ENCODE data around the gene GCK. TPM values are rescaled to one million over a fixed set of nuclear protein-coding genes. Genes with fewer than 3 reads are reported as not detected.

GCK gene
- total and polyA plus RNA-seq, 2 donors (not counting 3 experiments of a cell fraction or from before 2014, with no cell fraction given): 0.17 to 0.51 TPM

DNA sequence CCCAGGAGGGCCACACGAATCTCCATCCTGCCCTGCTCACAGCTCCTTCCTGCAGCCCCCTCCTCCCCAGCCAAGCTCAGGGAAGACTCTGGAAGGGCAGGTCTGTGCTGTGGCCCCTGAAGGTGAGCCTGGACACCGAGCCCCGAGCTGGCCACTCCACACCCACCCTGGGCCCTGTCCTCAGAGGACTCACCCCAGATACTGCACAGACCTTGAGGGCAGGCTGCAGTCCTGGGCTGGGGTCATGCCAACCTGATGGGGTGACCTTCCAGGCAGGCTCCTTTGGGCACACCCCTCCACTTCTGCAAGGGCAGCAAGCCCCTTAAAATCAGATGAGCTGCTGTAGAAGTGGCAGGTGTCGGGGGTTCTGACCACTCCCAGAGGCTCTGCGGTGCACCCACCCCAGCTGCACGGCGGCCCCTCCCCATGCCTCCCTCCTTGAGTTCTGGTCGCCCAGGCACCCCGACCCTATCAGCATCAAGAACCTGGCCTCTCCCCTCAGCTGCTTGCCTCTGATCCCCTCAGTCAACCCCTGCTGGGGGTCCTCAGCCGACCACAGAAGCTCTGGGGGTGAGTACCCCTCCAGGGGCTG is 35.8 kb upstream of the GCK start:
- ChIA-PET CTCF (no interaction called here), POLR2A (no interaction called here)
- BruUV-seq (replicated peaks): no TSS peak
- H3K9me3 ChIP-seq (replicated peaks; ENCODE audit: control insufficient read depth, insufficient read depth, low read length): no peaks in the 10 kb centered on the region
- no peaks in the 10 kb centered on the region for H4K20me1 ChIP-seq (replicated peaks; ENCODE audit: control insufficient read depth, extremely low read depth, insufficient read depth, low read length)
- no peaks in the 10 kb centered on the region for H3K79me2 ChIP-seq (ENCODE audit: control insufficient read depth, insufficient read depth, low read length)
- FAIRE-seq: no peak
- TF ChIP-seq JUN (IDR thresholded peaks at IDR 0.05; ENCODE audit: borderline replicate concordance, insufficient read depth, insufficient read length, low read depth) (no peak), MAX (IDR thresholded peaks at IDR 0.05; ENCODE audit: insufficient read depth, insufficient read length) (no peak), MYC (IDR thresholded peaks at IDR 0.05; ENCODE audit: low read depth, low read length) (no peak), EZH2 (IDR thresholded peaks at IDR 0.05; ENCODE audit: borderline replicate concordance, low read depth, low read length, severe bottlenecking) (no peak), GATA2 (IDR thresholded peaks at IDR 0.05; ENCODE audit: insufficient read depth, insufficient read length, low read depth, low read length) (no peak), POLR2AphosphoS5 (IDR thresholded peaks at IDR 0.05; ENCODE audit: insufficient read depth, low read depth, low read length) (no peak), FOS (IDR thresholded peaks at IDR 0.05; ENCODE audit: borderline replicate concordance, insufficient read depth, low read length) (no peak), POLR2A (IDR thresholded peaks at IDR 0.05; ENCODE audit: low read depth, low read length) (no peak)
- TF ChIP-seq, protein P1, sequence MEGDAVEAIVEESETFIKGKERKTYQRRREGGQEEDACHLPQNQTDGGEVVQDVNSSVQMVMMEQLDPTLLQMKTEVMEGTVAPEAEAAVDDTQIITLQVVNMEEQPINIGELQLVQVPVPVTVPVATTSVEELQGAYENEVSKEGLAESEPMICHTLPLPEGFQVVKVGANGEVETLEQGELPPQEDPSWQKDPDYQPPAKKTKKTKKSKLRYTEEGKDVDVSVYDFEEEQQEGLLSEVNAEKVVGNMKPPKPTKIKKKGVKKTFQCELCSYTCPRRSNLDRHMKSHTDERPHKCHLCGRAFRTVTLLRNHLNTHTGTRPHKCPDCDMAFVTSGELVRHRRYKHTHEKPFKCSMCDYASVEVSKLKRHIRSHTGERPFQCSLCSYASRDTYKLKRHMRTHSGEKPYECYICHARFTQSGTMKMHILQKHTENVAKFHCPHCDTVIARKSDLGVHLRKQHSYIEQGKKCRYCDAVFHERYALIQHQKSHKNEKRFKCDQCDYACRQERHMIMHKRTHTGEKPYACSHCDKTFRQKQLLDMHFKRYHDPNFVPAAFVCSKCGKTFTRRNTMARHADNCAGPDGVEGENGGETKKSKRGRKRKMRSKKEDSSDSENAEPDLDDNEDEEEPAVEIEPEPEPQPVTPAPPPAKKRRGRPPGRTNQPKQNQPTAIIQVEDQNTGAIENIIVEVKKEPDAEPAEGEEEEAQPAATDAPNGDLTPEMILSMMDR (IDR thresholded peaks at IDR 0.05; ENCODE audit: extremely low read depth in 1 of 2, insufficient read depth in 1 of 2, low read depth in 1 of 2, low read length in 2 of 2): no peak
- H3K27ac ChIP-seq (ENCODE audit: insufficient read depth, low read depth, low read length): no peak overlapping the region
- no peak overlapping the region for H3K9ac ChIP-seq (replicated peaks; ENCODE audit: extremely low read depth, insufficient read depth, low read length)
- DNase-seq (ENCODE audit: low read depth, low spot score): no peak
- no peaks in the 10 kb centered on the region for H3K27me3 ChIP-seq (ENCODE audit: control insufficient read depth in 2 of 2, insufficient read depth in 2 of 2, low read length in 2 of 2)
- intact Hi-C loops (cut with micrococcal nuclease) (no loop called here), dilution Hi-C loops (cut with MboI; ENCODE audit: extremely low pct_ligation_motif_present, low sequenced_read_pairs) (no loop called here)
- no peaks in the 10 kb centered on the region for H3K36me3 ChIP-seq (ENCODE audit: control insufficient read depth in 2 of 2, extremely low read depth in 1 of 2, insufficient read depth in 2 of 2, low read length in 2 of 2)
- H3K4me2 ChIP-seq (ENCODE audit: insufficient read depth, low read length): no peak overlapping the region
- no peaks in the 10 kb centered on the region for H3K4me1 ChIP-seq (ENCODE audit: control insufficient read depth, extremely low read depth, insufficient read depth, low read length)
- no peak overlapping the region for H2AFZ ChIP-seq (ENCODE audit: low read depth, low read length)
- no peaks in the 10 kb centered on the region for H3K9me1 ChIP-seq (replicated peaks; ENCODE audit: control insufficient read depth, extremely low read depth, insufficient read depth, low read length)
- H3K4me3 ChIP-seq (replicated peaks in 1 of 3; ENCODE audit: insufficient read depth in 1 of 3, low read depth in 1 of 3, low read length in 3 of 3): no peak overlapping the region
